Measurements from ENCODE around the gene COA3.

The COA3 gene

GRCh38 chr17:42798383-42799380 lies at the start of gene COA3, which contains the start of gene CNTD1:
COA3 (minus strand) TSS chr17:42798704; CDS start chr17:42798681, 23 bp downstream.
CNTD1 (plus strand) TSS chr17:42798861; CDS start chr17:42799068, 207 bp downstream.
- no peaks in the 10 kb centered on the region; the same call in none of the 2 replicates for H3K36me3 ChIP-seq (ENCODE audit: control insufficient read depth, insufficient read depth, low read length)
- H3K4me3 ChIP-seq (replicated peaks; ENCODE audit: low read depth, low read length) = peak within 1 kb of the TSS; percentile 75
- H3K27me3 ChIP-seq (replicated peaks; ENCODE audit: control insufficient read depth, insufficient read depth, low read length) = no peaks in the 10 kb centered on the region
- peak; percentile 88 for DNase-seq (ENCODE audit: extremely low read depth, insufficient read length)
- no peak for TF ChIP-seq CTCF (IDR thresholded peaks at IDR 0.05; ENCODE audit: insufficient read depth, low read length, poor library complexity, severe bottlenecking)

GRCh38 chr17:42848093-42848492 lies 49.6 kb upstream of the COA3 start:
- peaks cover 14% of the 10 kb centered on the region for H3K36me3 ChIP-seq (ENCODE audit: control insufficient read depth, insufficient read depth, low read length)
- no peak for TF ChIP-seq CTCF (IDR thresholded peaks at IDR 0.05; ENCODE audit: insufficient read depth, low read length, poor library complexity, severe bottlenecking)
- no peak for DNase-seq (ENCODE audit: extremely low read depth, insufficient read length)
- H3K4me3 ChIP-seq (replicated peaks; ENCODE audit: low read depth, low read length) = no peak overlapping the region
- no peaks in the 10 kb centered on the region for H3K27me3 ChIP-seq (replicated peaks; ENCODE audit: control insufficient read depth, insufficient read depth, low read length)

- DNase-seq (ENCODE audit: extremely low read depth, insufficient read length) = no peak
- Histone ChIP-seq H3K36me3 (ENCODE audit: control insufficient read depth, insufficient read depth, low read length) (peaks cover 16% of the 10 kb centered on the region), H3K4me3 (replicated peaks; ENCODE audit: low read depth, low read length) (no peak overlapping the region), H3K27me3 (replicated peaks; ENCODE audit: control insufficient read depth, insufficient read depth, low read length) (no peaks in the 10 kb centered on the region)
- TF ChIP-seq CTCF (IDR thresholded peaks at IDR 0.05; ENCODE audit: insufficient read depth, low read length, poor library complexity, severe bottlenecking) = no peak
Observed at GRCh38 chr17:42846594-42847280, 48.2 kb upstream of the COA3 start.

- Histone ChIP-seq H3K36me3 (ENCODE audit: control insufficient read depth, insufficient read depth, low read length) (peaks cover 21% of the 10 kb centered on the region), H3K27me3 (replicated peaks; ENCODE audit: control insufficient read depth, insufficient read depth, low read length) (no peaks in the 10 kb centered on the region), H3K4me3 (replicated peaks; ENCODE audit: low read depth, low read length) (no peak overlapping the region)
- no peak for DNase-seq (ENCODE audit: extremely low read depth, insufficient read length)
- no peak for TF ChIP-seq CTCF (IDR thresholded peaks at IDR 0.05; ENCODE audit: insufficient read depth, low read length, poor library complexity, severe bottlenecking)
Observed at GRCh38 chr17:42845918-42846593, 47.6 kb upstream of the COA3 start.

GRCh38 chr17:42845556-42845917 lies 47.0 kb upstream of the COA3 start:
- DNase-seq (ENCODE audit: extremely low read depth, insufficient read length) = no peak
- TF ChIP-seq CTCF (IDR thresholded peaks at IDR 0.05; ENCODE audit: insufficient read depth, low read length, poor library complexity, severe bottlenecking) = no peak
- Histone ChIP-seq H3K27me3 (replicated peaks; ENCODE audit: control insufficient read depth, insufficient read depth, low read length) (no peaks in the 10 kb centered on the region), H3K36me3 (ENCODE audit: control insufficient read depth, insufficient read depth, low read length) (peaks cover 21% of the 10 kb centered on the region), H3K4me3 (replicated peaks; ENCODE audit: low read depth, low read length) (no peak overlapping the region)

All from GM06990 (cell line).